ENCODE measurements around the gene PALLD.
"Not testable (repeated sequence)": the region's sequence is repeated elsewhere in the genome, so short reads cannot be mapped to it uniquely, and the experiment has no call there.

The PALLD gene

DNA sequence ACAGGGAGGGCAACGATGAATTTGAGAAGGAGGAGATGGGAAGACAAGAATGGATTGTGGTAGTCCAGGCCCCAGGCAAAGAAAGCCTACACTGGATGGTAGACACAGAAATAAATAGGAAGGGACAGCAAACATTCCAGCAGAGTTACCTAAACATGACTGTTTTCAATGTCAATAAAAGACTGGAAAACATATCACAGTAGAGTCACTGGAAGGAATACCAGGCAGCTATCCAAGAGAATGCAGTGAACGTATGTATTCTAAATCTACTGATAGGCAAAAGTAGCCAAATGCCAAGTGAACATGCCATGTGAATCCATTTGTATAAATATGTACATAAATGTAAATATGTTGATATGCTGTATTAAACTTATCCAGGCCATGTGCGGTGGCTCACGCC, 183.0 kb downstream of the PALLD start:
- DNase-seq = no peak

DNA sequence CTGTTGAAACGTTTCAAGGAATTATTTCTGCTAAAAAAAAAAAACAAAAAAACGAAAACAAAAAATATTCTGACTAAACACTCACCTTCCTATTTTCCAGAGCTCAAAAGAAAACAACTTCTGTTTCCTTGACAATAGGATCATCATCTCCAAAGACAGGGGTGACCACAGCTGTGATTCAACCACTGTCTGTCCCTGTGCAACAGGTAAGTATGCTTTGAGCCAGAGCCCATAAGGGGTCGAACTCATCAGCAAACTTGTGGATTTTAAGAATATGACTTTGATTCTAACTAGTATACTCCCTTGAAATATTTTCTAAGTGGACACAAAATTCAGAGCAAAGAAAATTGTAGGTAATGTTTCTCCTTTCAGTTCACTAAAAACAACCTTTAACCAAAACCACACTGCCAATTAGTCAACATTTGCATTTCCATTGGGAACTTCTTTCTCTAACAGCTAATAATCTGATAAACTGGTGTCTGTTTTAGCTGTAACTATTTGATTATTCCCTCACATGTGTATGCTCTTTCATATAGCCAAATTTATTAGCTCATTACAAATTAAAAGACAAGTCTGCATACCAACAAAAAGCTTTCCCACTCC, 186.1 kb downstream of the PALLD start:
- no peak for DNase-seq

DNA sequence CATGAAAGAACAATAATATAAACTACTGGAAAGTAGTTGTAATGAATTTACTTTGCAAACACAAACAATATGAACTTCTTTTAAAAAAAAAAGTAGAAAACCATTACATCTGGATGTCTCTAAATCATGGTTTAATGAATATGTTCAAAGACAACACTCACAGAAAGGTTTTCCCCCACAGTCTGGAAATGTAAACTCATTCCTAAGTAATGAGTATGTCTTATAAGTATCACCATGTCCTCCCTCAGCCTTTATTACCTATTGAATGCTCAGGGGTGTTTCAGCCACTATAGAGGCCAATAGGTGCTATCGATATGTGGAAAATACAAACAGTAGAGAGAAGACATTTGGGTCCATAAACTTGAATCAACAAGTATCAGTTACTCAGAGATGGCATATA, 186.7 kb downstream of the PALLD start:
- no peak for DNase-seq

DNA sequence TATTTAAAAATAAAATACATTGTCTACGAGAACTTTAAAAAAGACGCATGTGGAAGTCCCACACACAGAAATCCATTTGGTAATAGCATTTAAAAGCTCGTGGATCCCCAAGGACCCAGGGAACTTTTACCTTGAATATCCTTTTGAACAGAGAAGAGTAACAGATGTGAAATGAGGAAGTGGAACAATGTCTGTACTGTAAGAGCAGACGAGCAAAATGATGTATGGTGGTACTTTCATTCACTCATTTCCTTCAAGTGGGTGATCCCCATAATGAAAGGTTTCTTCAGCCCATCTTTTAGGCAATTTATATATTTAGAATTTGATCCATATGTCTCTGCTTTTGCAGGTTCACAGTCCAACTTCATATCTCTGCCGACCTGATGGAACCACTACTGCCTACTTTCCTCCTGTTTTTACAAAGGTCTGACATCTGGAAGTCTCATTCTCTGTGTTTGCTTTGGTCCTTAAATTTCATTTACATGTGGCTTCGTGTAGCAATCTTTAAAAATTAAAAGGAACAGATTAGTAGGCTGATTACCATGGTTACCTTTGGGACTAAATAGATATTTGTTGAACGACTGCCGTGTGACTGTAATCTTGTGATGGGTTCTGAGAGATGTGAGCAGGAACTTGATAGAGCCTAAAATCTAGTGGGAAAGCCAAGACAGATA, 188.4 kb downstream of the PALLD start:
- no peak for DNase-seq

DNA sequence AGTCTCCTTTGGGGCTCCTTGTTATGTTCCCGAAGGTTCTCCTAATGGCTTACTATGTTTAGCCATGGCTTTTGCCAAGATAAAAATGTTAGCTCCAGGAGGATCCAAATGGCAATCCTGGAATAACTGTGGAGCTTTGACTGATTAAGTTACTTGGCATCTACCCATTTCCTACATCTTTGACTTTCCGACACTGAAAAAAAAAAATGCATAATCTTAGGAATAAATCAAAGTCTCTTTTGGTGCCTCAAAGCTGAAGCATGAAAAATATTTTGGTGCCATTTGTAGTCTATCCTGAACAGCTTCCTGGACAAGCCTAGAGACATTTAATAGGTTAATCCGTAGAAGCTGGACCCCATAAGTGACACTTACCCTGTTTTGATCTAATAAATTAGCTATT, 191.7 kb downstream of the PALLD start:
- no peak for DNase-seq

DNA sequence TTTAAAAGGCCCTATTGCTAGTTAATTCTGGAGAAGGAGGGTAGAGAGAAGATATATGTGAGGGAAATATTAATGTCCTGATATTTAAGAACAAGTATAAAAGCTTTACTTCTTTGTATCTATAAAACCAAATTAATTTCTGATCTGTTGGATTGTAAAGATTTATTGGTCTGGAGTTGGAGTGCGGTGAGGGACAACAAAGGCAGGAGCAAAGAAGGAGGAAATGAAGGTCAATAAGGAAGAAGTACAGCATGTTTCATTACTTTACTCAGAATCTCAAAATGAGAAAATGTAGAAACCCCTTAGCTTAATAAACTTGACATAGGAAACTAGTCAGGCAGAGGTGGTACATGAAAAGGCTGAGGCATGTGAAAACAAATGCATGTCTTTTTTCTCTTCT, 192.9 kb downstream of the PALLD start:
- no peak for DNase-seq

DNA sequence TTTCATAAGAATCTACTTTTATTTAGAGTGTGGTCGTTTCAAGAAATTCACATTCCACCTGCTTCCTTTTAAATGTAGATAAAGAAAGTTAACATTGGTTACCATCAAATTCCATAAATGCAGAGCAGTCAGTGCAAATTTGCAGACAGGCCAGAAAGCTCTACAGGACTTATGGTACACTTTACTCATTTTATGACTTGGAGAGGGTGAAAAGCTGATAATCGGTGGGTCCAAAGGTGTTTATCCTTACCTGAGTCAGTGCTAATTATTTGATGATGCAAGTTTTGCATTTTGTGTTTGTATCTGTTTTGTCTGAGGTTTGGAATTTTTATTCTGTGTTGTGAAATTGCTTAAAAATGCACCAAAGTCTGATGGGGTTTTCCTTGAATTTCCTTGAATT, 193.3 kb downstream of the PALLD start:
- no peak for DNase-seq

DNA sequence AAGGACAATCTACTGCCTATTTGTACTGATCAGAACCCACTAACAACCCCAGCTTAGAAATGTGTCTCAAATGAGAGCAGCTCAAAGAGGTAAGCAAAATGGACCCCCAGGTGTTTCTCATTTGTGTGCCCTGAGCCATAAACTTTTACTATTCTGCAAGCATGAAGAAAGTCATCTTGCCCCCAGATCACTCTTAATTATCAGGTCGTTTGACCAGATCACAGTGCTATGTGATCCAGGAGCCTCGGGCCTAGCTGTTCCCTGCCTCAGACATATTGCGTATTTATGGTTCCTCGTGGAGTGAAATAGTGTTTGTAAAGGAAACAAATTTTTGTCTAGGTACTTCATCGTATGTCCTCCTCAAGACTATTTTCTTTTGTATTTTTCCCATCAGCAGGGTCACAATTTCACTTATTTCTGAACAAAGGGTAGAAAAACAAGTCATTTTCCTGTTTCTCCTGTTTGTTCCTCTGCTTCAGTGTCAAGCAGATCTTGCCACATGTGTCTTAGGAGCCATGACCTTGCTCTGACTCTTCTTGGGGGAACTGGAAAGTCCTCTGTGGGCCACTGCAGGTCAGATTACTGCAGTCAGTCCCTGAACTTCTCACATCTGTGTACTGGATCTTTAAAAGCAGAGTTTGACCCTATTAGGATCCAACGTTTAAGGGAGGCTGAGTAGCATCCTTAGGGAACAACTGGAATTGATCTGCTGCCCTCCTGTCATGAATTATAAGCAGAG, 194.9 kb downstream of the PALLD start:
- no peak for DNase-seq

DNA sequence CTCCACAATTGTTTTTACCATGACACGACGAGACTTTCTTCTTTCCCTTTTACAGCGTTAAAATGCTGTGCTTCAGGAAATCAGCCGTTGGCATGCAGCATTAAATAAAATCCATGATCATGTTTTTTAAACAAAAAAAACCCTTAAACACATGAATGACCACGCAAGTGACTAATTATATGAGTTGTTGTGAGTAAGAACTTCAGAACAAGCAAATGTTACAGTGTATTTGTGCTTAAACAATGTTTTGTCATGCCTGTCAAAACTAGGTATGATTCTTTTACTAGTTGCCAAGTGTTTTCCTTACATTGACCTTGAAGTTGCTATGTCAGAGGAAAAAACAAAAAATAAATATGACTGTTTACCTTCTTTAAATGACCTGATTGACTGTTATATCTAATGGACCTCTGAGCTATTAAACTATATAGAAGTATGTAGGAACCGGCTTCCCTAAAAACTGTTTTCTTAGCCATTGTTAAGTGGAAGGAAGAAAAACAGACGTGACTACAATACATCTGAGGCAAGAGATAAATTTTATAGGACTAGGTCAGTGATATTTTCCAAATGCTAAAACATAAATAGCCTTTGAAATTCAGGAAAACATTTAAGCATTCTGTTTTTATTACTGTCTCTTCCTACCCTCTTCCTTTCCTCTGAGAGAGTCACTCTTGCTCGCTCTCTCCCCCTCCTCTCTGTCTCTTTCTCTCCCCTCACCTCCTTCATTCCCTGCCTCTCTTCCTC, 197.1 kb downstream of the PALLD start:
- DNase-seq = no peak

DNA sequence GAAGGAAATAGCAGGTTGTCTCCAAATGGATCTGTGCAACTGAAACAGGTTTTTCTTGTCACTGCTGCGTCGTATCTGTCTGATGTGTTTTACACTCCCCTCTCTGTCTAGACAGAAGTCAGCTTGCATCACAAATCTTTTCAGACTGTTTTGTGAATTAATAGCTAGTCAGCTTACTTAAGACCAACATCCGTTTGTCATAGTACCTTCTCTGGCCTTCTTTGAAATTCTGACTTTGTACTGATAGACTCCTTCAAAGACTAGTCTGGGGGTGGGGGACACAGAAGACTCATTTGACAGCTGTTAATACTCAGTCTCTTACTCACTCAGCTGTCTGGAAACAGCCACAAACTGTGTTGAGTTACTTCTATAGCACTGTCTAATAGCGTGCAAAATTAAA, 197.8 kb downstream of the PALLD start:
- DNase-seq = no peak

DNA sequence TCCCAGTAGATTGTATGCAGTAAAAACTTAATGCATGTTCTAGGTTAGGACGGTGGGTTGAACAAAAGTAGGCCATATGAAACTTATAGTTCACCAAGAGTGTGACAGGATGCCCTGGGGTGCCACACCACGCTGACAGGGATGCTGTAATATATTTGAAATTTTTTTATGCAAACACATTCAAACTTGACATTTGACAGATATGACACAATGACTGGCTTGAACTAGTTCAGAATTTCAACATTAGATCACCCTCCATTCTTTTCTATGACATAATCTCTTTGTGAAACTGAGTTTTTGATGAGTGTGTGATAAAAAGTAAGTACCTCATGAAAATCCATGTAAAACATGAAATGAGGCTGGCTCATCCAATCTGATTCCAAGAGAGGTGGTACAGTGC, 198.4 kb downstream of the PALLD start:
- DNase-seq = no peak

DNA sequence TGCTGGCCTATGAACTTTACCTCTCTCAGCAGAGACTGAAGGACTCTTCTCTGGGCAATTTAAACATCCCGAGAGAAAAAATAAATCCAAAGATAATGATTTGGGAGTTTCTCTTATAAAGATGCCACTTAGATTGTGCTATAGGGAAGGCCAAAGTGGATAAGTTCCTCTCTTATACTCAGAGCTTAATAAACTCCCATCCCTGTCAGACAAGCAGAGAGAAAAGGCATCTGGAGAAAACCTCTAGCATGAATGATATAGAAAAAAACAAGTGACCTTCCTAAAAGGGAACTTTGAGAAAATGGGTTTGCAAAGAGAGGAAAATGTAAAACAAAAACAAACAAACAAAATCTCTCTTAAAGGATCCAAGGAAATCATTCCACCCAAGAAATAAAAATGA, 199.4 kb downstream of the PALLD start:
- DNase-seq = no peak

DNA sequence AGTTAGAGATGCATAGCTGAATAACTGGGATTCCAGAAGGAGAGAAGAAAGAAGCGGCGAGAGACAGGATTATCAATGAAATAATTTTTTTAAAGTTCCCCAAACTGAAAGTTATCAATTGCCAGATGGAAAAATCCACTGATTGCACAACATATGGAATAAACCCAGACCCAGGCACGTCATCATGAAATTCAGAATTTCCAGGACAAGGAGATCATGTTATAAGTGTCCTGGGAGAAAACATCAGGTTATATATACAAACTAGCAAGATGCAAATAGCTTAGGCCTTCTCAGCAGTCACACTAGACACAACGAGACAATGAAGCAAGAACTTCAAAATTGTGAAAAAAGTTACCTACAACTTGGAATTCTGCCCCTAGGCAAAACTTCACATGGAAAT, 200.0 kb downstream of the PALLD start:
- DNase-seq = no peak

DNA sequence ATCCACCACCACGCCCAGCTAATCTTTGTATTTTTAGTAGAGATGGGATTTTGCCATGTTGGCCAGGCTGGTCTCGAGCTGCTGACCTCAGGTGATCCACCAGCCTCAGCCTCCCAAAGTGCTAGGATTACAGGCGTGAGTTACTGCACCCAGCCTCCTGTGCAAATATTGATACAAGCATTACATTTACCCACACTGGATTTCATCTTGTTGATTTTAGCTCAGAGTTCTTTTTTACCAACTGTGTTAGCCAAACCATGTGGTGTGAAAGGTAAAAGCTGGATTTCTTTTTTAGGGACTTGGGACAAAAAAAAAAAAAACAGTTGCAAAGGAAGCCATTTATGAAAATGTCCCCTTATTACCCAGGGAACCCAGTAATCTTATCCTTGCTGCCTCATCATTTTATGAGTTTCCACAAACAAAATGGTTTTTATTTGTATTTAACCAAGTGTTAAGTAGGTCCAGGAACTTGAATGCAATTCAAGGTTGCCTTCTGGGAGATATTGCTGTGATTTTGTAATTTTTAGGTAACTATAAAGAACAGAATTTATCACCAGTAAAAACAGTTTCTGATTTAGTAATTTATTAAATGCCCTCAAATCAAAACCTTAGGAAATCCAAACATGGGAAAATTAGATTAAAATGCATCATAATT, 202.5 kb downstream of the PALLD start:
- DNase-seq = no peak

DNA sequence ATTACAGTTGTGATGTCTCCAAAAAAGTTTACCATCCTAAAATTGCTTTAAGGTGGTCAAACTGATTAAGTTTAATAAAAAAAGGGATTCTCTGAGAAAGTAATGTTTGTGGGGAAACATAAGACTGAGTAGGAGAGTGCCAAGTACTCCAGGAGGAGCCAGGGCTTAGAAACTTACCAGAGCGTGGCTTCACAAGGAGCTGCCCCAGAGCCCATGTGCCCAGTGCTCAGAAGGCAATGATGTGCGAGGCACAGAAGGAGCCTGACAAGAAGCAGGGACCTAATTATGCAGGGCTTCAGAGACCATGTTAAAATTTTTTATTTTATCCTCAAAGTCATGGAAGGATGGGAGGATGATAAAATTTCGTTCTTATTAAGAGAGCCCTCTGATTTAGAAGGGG, 204.2 kb downstream of the PALLD start:
- no peak for DNase-seq

DNA sequence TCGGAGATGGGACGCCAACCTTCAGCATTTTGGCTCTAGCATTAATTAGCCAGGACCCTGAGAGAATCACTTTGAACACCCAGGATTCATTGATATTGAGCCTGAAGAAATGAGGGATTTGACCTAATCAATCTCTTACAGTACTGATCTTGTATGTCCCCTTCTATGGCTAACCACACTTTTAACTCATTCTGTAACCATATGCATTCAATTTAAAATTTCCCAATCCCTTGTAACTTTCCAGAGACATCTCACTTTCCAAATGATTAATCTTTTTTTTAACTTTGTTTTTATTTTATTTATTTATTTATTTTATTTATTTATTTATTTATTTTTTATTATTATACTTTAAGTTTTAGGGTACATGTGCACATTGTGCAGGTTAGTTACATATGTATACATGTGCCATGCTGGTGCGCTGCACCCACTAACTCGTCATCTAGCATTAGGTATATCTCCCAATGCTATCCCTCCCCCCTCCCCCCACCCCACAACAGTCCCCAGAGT, 205.8 kb downstream of the PALLD start:
- not testable (repeated sequence) for DNase-seq

DNA sequence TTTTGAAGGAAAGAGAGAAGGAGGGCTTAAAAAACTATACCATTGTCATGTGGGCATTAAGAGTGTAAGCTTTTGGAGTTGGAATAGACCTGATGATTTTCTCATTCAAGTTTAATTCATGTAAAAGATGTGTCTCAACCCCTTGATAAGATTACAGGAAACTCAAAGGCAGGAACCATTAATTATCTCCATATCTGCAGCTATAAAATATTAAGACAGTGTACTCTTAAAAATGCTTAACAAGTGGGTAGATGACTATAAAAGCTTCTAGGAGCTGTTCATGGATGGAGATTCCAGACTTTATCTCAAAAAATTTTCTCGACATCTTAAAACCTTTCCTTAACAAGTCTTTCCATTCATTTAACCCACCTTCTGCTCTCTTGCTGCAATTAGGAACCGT, 208.3 kb downstream of the PALLD start:
- DNase-seq = no peak

DNA sequence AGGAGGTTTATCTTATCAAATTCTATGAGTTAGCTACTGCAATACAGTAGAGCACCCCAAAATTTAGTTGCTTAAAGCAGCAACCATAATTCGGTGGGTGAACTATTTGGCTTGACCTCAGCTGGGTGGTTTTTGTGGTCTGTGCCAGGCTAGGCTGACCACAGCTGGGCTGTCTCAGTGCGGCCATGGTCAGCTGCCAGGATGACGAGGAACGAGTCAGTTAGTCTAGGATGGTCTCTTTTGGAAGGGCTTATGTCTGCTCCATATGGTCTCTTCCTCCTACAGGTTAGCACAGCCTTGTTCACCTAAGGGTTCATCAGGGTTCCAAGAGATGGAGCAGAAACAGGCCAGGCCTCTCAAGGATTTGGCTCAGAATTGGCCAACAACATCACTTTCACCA, 210.4 kb downstream of the PALLD start:
- DNase-seq = no peak

DNA sequence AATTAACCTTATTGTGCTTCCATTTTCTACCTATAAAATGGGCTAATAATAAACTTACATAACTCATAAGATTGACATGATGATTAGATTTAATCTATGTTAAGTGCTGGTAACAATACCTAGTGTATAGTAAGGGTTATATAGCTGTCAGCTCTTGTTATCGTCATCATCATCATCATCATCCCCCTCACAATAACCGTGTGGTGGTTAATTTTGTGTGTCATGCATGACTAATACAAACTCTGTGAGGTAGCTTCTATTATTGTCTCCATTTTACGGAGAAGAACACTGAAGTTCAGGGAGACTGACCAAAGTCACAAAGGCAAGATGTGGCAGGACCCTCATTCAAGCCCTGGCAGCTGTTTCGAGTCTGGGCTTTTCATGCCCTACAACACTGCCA, 211.3 kb downstream of the PALLD start:
- DNase-seq = no peak

DNA sequence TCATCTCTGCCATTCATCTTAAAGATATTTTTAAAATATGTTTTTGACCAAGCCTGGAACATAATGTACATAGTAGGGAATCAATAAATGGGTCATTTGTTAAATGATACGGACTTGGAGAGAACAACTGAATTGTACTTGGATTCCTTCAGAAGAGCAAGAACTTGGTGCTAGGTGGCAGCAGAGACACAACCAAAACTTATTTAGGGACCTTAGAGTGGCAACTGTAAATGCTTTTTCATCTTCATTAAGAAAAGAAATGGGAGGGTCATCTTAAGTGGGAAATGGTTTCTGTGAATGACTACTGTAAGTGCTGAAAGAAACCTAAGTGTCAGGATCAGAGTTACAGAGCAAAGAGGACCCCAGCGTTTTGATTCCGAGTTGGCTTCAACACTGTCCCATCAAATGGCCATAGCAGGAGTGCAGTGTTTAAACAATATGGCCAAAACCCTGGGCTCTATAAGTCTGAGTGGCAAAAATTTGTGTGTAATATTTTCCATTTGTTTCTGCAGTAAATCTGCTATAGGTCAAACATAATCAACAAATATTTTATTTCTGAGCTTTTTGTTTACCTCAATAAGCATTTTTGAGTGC, 213.6 kb downstream of the PALLD start:
- DNase-seq = peak; percentile 14

DNA sequence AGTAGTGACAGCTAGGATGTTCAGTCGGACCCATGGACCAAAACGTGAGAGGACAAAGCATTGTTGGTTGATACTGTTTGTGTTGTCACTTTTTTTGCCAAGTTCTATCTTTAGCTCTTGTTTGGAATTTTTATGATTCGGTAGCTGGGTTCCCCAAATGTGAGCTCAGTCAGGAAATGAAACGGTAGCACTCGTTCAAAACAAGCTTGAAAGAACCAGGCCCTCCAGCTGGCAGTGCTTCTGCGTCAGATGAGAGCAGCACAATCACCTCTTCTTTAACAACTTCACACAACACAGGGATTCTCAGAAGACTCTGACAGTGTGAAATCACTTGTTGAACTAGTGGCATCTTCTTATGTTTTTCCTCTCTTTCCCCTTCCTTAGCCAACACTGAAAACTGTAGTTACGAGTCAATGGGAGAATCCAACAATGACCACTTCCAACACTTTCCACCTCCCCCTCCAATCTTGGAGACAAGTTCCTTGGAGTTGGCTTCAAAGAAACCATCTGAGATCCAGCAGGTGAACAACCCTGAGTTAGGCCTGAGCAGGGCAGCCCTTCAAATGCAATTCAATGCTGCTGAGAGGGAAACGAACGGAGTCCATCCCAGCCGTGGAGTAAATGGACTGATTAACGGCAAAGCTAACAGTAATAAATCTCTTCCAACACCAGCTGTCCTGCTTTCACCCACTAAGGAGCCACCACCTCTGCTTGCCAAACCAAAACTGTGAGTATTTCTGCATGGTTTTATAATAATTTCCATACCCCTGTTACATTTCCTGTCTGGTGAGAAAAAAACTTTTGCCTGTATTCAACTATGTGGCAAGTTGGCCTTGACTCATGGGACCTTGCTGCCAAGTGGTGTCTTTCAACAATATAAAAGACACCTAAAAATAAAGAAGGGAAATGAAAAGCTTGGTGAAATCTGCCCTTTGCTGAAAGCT, 214.6 kb downstream of the PALLD start:
- DNase-seq = no peak
